Measurements from ENCODE around the gene CHAF1A.
A peak's percentile ranks its signal among the peaks of the same experiment; 100 is the strongest.

CHAF1A gene

GRCh38 chr19:4464815-4465581 is 62.6 kb downstream of the CHAF1A start:
- no peak overlapping the region for H3K4me3 ChIP-seq (ENCODE audit: low read depth, low read length)
- no peak overlapping the region for H3K27ac ChIP-seq (ENCODE audit: extremely low read depth, low read depth, low read length)
- POLR2A ChIA-PET: interaction anchor here (0.6 to 0.8 kb wide), 2 partner anchors 9 to 36 kb away, joined by 3 to 6 read pairs; no protein-coding TSS in a partner anchor
- CTCF ChIA-PET: interaction anchor here (0.7 kb wide), 1 partner anchor 10 kb away, joined by 4 read pairs; no protein-coding TSS in a partner anchor
- no peaks in the 10 kb centered on the region for H3K4me1 ChIP-seq (ENCODE audit: control insufficient read depth, insufficient read depth, low read length)
- peak; percentile 96 for TF ChIP-seq ZNF362 (tag by site-specific recombination; IDR thresholded peaks at IDR 0.05)
- no peak for TF ChIP-seq TCF7L2 (IDR thresholded peaks at IDR 0.05; ENCODE audit: borderline replicate concordance, low read depth, low read length)
- H3K36me3 ChIP-seq (ENCODE audit: control insufficient read depth in 2 of 2, insufficient read depth in 1 of 2, low read length in 2 of 2): no peaks in the 10 kb centered on the region
- H3K9me3 ChIP-seq (ENCODE audit: control insufficient read depth, insufficient read depth, low read depth, low read length): no peaks in the 10 kb centered on the region

DNA sequence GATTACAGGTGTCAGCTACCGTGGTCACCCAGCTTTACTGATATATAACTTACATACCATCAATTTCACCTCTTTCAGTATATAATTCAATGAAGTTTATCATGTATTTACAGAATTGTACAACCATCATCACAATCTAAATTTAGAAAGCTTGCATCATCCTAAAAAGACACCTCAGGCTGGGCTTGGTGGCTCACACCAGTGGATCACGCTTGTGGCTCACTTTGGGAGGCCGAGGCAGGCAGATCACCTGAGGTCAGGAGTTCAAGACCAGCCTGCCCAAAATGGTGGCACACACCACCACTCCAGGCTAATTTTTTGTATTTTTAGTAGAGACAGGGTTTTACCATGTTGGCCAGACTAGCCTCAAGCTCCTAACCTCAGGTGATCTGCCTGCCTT is 65.4 kb downstream of the CHAF1A start:
- no peak overlapping the region for H3K4me3 ChIP-seq (ENCODE audit: low read depth, low read length)
- H3K4me1 ChIP-seq (ENCODE audit: control insufficient read depth, insufficient read depth, low read length): no peaks in the 10 kb centered on the region
- H3K36me3 ChIP-seq (ENCODE audit: control insufficient read depth in 2 of 2, insufficient read depth in 1 of 2, low read length in 2 of 2): no peaks in the 10 kb centered on the region
- no peaks in the 10 kb centered on the region for H3K9me3 ChIP-seq (ENCODE audit: control insufficient read depth, insufficient read depth, low read depth, low read length)
- POLR2A ChIA-PET: no interaction called here
- no peak for TF ChIP-seq IKZF3 (tag by site-specific recombination; IDR thresholded peaks at IDR 0.05)
- no peak for TF ChIP-seq ZNF664 (tag by site-specific recombination; IDR thresholded peaks at IDR 0.05)
- TF ChIP-seq BCL11B (tag by site-specific recombination; IDR thresholded peaks at IDR 0.05; ENCODE audit: low read depth): no peak
- no peak for TF ChIP-seq ELK4 (IDR thresholded peaks at IDR 0.05; ENCODE audit: borderline replicate concordance, low read depth, low read length)
- no peak for TF ChIP-seq ZNF324 (tag by site-specific recombination; IDR thresholded peaks at IDR 0.05)
- no peak for TF ChIP-seq KLF10 (tag by site-specific recombination; IDR thresholded peaks at IDR 0.05)
- no peak for TF ChIP-seq ZNF280C (tag by site-specific recombination; IDR thresholded peaks at IDR 0.05)
- TF ChIP-seq FEZF1 (tag by site-specific recombination; IDR thresholded peaks at IDR 0.05): no peak
- TF ChIP-seq ZNF701 (tag by site-specific recombination; IDR thresholded peaks at IDR 0.05): no peak
- TF ChIP-seq, protein P1, sequence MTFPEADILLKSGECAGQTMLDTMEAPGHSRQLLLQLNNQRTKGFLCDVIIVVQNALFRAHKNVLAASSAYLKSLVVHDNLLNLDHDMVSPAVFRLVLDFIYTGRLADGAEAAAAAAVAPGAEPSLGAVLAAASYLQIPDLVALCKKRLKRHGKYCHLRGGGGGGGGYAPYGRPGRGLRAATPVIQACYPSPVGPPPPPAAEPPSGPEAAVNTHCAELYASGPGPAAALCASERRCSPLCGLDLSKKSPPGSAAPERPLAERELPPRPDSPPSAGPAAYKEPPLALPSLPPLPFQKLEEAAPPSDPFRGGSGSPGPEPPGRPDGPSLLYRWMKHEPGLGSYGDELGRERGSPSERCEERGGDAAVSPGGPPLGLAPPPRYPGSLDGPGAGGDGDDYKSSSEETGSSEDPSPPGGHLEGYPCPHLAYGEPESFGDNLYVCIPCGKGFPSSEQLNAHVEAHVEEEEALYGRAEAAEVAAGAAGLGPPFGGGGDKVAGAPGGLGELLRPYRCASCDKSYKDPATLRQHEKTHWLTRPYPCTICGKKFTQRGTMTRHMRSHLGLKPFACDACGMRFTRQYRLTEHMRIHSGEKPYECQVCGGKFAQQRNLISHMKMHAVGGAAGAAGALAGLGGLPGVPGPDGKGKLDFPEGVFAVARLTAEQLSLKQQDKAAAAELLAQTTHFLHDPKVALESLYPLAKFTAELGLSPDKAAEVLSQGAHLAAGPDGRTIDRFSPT (tag by site-specific recombination; IDR thresholded peaks at IDR 0.05): no peak
- no peak for TF ChIP-seq ZNF518A (tag by site-specific recombination; conservative IDR thresholded peaks at IDR 0.05; ENCODE audit: low read depth)
- no peak for TF ChIP-seq ZNF239 (tag by site-specific recombination; IDR thresholded peaks at IDR 0.05)
- no peak for TF ChIP-seq KLF17 (tag by site-specific recombination; IDR thresholded peaks at IDR 0.05)
- no peak for TF ChIP-seq ZNF555 (tag by site-specific recombination; conservative IDR thresholded peaks at IDR 0.05)
- TF ChIP-seq ZNF747 (tag by site-specific recombination; IDR thresholded peaks at IDR 0.05): no peak
- TF ChIP-seq RBAK (tag by site-specific recombination; IDR thresholded peaks at IDR 0.05): no peak
- no peak for TF ChIP-seq ZNF768 (tag by site-specific recombination; IDR thresholded peaks at IDR 0.05)
- TF ChIP-seq ZNF211 (tag by site-specific recombination; IDR thresholded peaks at IDR 0.05; ENCODE audit: low read depth): no peak
- CTCF ChIA-PET: interaction anchor here (0.6 kb wide), 1 partner anchor 62 kb away, joined by 3 read pairs; no protein-coding TSS in a partner anchor
- no peak overlapping the region for H3K27ac ChIP-seq (ENCODE audit: extremely low read depth, low read depth, low read length)

Measured in HEK293 (cell line).